ENCODE results near the gene MORN3.
A peak's percentile ranks its signal among the peaks of the same experiment; 100 is the strongest.
"Not testable (repeated sequence)": the region's sequence is repeated elsewhere in the genome, so short reads cannot be mapped to it uniquely, and the experiment has no call there.

The MORN3 gene

GRCh38 chr12:121692744-121693143, 23.3 kb upstream of the MORN3 start:
- not testable (repeated sequence) for DNase-seq (ENCODE audit: low spot score)

DNA sequence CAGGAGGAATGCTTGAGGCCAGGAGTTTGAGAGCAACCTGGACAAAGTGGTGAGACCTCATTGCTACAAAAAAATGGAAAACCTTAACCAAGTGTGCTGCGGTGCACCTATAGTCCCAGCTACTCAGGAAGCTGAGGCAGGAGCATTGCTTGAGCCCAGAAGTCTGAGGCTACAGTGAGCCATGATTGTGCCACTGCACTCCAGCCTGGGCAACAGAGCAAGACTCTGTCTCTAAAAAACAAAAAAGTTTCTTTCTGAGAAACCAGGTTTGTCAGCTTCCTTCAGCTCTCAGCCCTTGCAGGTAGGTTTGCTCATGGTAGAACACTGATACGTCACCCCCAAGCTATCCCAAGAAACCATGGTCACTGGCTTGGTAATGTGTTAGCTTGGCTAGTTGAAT, 20.0 kb upstream of the MORN3 start:
- DNase-seq (ENCODE audit: low spot score), result no peak

GRCh38 chr12:121688966-121689365, 19.5 kb upstream of the MORN3 start:
- no peak for DNase-seq (ENCODE audit: low spot score)

GRCh38 chr12:121679661-121680197, 10.3 kb upstream of the MORN3 start:
- not testable (repeated sequence) for DNase-seq (ENCODE audit: low spot score)

GRCh38 chr12:121678716-121679300, 9.4 kb upstream of the MORN3 start:
- DNase-seq (ENCODE audit: low spot score), result no peak

DNA sequence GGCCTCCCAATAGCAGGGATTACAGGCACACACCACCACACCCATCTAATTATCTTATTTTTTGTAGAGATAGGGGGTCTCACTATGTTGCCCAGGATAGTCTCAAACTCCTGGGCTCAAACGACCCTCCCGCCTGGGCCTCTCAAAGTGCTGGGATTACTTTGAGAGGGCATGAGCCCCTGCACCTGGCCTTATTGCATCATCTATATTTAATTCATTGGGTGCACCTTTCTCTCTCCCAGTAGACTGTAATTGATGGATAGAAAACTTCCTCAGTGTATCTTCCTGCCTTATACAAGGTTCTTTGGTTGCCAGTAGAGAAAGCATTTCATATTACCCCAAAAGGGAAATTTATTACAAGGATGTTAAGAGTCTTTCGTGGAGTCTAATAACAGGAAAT, 8.9 kb upstream of the MORN3 start:
- no peak for DNase-seq (ENCODE audit: low spot score)

GRCh38 chr12:121676190-121676589, 6.7 kb upstream of the MORN3 start:
- DNase-seq (ENCODE audit: low spot score), result no peak

DNA sequence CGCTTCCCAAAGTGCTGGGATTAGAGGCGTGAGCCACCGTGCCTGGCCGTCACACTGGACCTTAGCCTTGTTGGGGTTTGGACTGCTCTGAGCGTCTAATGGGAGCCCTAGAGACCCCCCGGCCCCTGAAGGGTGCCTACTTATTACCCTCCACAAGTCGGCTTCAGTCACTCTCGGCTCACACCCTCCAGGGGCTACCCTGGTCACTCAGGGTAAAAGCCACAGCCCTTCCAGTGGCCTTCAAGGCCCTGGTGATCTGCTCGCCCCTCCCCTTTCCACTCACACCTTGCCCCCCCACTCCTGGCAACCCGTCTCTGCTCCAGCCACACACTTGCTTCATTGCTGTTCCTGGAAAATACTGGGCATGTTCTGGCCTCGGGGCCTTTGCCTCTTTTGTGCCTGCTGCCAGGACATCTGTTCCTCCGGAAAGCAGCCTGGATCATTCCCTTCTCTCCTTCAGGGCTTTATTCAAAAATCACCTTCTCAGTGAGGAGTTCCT, 3.6 kb upstream of the MORN3 start:
- DNase-seq (ENCODE audit: low spot score), result no peak

GRCh38 chr12:121668750-121669520, 519 bp downstream of the MORN3 start:
- DNase-seq (ENCODE audit: low spot score), result peak; percentile 77

DNA sequence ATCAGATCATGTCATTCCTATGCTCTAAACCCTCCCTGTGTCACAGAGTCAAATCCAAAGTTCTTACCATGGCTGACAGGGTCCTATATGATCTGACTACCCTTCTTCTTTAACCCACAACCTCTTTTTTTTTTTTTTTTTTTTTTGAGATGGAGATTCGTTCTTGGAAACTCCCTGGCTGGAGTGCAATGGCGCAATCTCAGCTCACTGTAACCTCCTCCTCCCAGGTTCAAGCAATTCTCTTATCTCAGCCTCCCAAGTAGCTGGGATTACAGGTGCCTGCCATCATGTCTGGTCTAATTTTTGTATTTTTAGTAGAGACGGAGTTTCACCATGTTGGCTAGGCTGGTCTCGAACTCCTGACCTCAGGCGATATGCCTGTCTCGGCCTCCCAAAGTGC, 2.6 kb downstream of the MORN3 start:
- not testable (repeated sequence) for DNase-seq (ENCODE audit: low spot score)

- DNase-seq (ENCODE audit: low spot score), result no peak
These were observed 5.9 kb downstream of the MORN3 start for GRCh38 chr12:121663610-121663929.

GRCh38 chr12:121661353-121662105, 7.9 kb downstream of the MORN3 start:
- DNase-seq (ENCODE audit: low spot score), result not testable (repeated sequence)

DNA sequence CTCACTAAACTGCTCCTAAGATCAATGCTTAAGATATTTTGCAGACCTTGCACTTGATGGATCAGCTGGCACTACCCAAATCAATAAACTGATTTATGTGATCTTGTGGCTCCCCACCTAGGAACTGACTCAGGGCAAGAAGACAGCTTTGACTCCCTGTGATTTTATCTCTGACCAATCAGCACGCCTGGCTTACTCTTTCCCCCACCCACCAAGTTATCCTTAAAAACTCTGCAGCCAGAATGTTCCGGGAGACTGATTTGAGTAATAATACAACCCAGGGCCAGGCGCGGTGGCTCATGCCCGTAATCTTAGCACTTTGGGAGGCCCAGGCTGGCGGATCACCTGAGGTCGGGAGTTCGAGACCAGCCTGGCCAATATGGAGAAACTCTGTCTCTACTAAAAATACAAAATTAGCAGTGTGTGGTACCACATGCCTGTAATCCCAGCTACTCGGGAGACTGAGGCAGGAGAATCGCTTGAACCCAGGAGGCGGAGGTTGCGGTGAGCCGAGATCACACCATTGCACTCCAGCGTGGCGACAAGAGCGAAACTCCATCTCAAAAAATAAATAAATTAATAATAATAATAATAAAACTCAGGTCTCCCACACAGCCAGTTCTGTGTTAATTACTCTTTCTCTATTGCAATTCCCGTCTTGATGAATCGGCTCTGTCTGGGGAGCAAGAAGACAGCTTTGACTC, 12.0 kb downstream of the MORN3 start:
- no peak for DNase-seq (ENCODE audit: low spot score)

GRCh38 chr12:121656122-121656521, 13.3 kb downstream of the MORN3 start:
- DNase-seq (ENCODE audit: low spot score), result no peak

DNA sequence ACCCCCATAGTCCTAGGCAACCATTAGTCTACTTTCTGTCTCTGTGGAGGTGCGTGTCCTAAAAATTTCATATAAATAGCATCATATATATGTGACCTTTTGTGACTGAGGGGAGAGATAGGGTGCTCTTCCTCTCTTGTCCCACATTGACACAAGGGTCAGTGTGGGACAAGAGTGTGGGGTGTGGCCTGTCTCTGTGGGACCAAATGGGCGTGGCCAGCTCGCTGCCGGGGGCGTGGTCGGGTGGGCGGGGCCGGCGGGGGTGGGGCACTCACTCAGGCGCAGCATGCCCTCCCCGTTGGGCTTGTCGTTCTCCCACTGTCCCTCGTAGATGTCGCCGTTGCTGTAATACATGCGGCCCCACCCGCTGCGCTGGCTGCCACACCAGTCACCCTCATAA, 15.5 kb downstream of the MORN3 start:
- DNase-seq (ENCODE audit: low spot score), result no peak

GRCh38 chr12:121652767-121653497, 16.5 kb downstream of the MORN3 start:
- no peak for DNase-seq (ENCODE audit: low spot score)

DNA sequence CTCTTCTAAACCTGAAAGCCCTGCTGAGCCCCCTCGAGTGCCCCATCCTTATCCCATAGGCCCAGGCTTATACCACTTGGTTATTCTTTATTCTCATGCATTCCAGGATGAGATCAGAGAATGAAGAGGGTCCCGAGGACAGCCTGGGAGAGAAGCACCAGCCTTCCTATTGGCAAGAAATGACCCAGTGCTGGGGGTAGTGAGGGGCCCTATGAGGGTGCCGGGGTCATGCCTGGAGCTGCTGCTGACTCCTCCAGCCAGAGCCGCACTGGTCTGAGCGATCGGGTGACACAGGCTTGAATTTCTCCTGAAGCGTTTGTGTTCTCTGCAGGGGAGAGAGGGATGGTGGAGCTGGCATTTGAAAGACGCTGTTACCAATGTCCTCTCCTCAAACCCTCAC, 18.1 kb downstream of the MORN3 start:
- DNase-seq (ENCODE audit: low spot score), result no peak

GRCh38 chr12:121649819-121650353, 19.6 kb downstream of the MORN3 start:
- no peak for DNase-seq (ENCODE audit: low spot score)

- DNase-seq (ENCODE audit: low spot score), result no peak
These were observed 20.1 kb downstream of the MORN3 start for GRCh38 chr12:121649322-121649721.

GRCh38 chr12:121648458-121649028, 20.9 kb downstream of the MORN3 start:
- no peak for DNase-seq (ENCODE audit: low spot score)

DNA sequence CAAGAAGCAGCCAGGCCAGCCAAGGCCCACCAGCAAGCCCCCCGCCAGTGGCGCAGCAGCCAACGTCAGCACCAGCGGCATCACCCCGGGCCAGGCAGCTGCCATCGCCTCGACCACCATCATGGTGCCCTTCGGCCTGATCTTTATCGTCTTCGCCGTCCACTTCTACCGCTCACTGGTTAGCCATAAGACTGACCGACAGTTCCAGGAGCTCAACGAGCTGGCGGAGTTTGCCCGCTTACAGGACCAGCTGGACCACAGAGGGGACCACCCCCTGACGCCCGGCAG, 28.2 kb downstream of the MORN3 start:
- no peak for DNase-seq (ENCODE audit: low spot score)
